Measurements from ENCODE around the gene KRTAP5-5. TPM values are rescaled to one million over a fixed set of nuclear protein-coding genes. Genes with fewer than 3 reads are reported as not detected.

The KRTAP5-5 gene
- total RNA-seq, 1 donor from 2014 or later = not detected

- FAIRE-seq (no peak), DNase-seq (ENCODE audit: low read depth) (no peak)
- Histone ChIP-seq H3K27me3 (ENCODE audit: control insufficient read depth, insufficient read depth, low read length) (no peaks in the 10 kb centered on the region), H3K4me3 (ENCODE audit: low read depth, low read length) (no peak overlapping the region), H3K36me3 (ENCODE audit: control insufficient read depth, insufficient read depth, low read length) (no peaks in the 10 kb centered on the region)
- TF ChIP-seq CTCF (IDR thresholded peaks at IDR 0.05; ENCODE audit: insufficient read depth, low read length, severe bottlenecking) = peak; percentile 94
Observed at GRCh38 chr11:1652771-1653540, 23.4 kb downstream of the KRTAP5-5 start.

DNA sequence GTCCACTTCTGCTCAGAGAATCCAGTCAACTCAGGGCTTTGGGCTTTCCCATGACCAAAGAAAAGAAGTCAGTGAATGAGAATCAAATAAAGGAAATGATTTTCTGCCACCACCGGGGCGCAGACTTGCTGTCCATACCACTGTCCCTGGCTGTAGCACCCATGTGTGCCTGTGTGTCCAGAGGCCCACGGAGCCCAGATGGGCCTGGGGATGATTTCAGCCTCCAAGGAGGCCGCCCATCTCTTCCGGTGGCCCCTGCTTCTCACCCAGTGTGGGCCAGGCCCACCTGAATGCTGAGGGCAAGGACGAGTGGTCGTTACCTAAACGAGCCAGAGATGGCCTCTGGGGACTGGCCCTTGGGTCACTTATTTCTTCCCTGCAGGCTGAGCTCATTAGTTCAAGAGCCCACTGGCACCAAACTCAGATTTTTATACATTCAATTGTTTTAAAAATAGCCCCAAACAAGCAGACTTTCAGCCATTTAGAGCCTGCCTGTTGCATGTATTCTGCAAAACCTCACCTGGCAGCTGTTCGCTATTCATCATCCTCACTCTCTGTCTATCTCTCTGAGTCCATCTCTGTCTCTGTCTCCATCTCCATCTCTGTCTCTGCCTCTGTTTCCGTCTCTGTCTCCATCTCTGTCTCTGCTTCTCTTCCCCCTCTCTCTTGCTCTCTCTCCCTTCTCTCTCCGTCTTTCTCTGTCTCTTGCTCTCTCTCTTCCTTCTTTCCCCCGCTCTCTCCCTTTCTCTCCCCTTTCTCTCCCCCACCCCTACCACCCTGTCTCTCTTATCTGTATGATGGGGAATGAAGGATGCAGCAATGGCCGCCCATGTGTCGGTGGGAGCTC lies 24.2 kb downstream of the KRTAP5-5 start:
- Histone ChIP-seq H3K36me3 (ENCODE audit: control insufficient read depth, insufficient read depth, low read length) (no peaks in the 10 kb centered on the region), H3K4me3 (ENCODE audit: low read depth, low read length) (no peak overlapping the region), H3K27me3 (ENCODE audit: control insufficient read depth, insufficient read depth, low read length) (no peaks in the 10 kb centered on the region)
- FAIRE-seq (no peak), DNase-seq (ENCODE audit: low read depth) (no peak)
- no peak for TF ChIP-seq CTCF (IDR thresholded peaks at IDR 0.05; ENCODE audit: insufficient read depth, low read length, severe bottlenecking)

GRCh38 chr11:1654388-1655167 lies 25.0 kb downstream of the KRTAP5-5 start:
- TF ChIP-seq CTCF (IDR thresholded peaks at IDR 0.05; ENCODE audit: insufficient read depth, low read length, severe bottlenecking) = no peak
- Histone ChIP-seq H3K4me3 (ENCODE audit: low read depth, low read length) (no peak overlapping the region), H3K27me3 (ENCODE audit: control insufficient read depth, insufficient read depth, low read length) (no peaks in the 10 kb centered on the region), H3K36me3 (ENCODE audit: control insufficient read depth, insufficient read depth, low read length) (no peaks in the 10 kb centered on the region)
- DNase-seq (ENCODE audit: low read depth) (no peak), FAIRE-seq (no peak)

- H3K36me3 ChIP-seq (ENCODE audit: control insufficient read depth, insufficient read depth, low read length) = no peaks in the 10 kb centered on the region
- DNase-seq (ENCODE audit: low read depth) (no peak), FAIRE-seq (no peak)
- peak; percentile 20 for TF ChIP-seq CTCF (IDR thresholded peaks at IDR 0.05; ENCODE audit: insufficient read depth, low read length, severe bottlenecking)
- peaks cover 3% of the 10 kb centered on the region for H3K27me3 ChIP-seq (ENCODE audit: control insufficient read depth, insufficient read depth, low read length)
- no peak overlapping the region for H3K4me3 ChIP-seq (ENCODE audit: low read depth, low read length)
Observed at GRCh38 chr11:1655168-1656060, 25.8 kb downstream of the KRTAP5-5 start.

DNA sequence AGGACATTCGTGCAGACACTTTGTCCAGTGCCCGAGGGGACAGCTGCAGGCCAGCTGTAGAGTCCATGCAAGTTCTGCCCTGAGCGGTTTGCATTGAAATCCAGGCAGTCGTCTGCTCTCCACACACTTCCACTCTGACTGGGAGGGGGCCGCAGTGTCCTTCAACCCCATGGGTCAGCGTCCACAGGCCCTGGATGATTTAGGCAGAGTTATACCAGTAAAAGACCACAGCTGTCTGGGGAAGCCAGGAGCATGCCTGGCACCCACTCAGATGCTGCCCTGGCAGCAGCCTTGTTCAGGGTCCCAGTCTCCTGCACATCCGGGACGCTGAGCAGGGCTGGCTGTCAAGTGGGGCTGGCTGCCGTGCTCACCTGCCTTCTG lies 26.5 kb downstream of the KRTAP5-5 start:
- Histone ChIP-seq H3K36me3 (ENCODE audit: control insufficient read depth, insufficient read depth, low read length) (no peaks in the 10 kb centered on the region), H3K27me3 (ENCODE audit: control insufficient read depth, insufficient read depth, low read length) (peaks cover 3% of the 10 kb centered on the region), H3K4me3 (ENCODE audit: low read depth, low read length) (no peak overlapping the region)
- DNase-seq (ENCODE audit: low read depth) (no peak), FAIRE-seq (no peak)
- TF ChIP-seq CTCF (IDR thresholded peaks at IDR 0.05; ENCODE audit: insufficient read depth, low read length, severe bottlenecking) = no peak
